Testis (tissue), 3 donors: ENCODE results near the gene THSD1. TPM values are rescaled to one million over a fixed set of nuclear protein-coding genes. Genes with fewer than 3 reads are reported as not detected.
"Not testable (repeated sequence)": the region's sequence is repeated elsewhere in the genome, so short reads cannot be mapped to it uniquely, and the experiment has no call there.

Experiments used
- DNase-seq: peaks from one replicate; pipeline ENCODE4 v3.0.0-alpha.2; 2019
- H3K27ac ChIP-seq, 2 donors: fragments of 200-600 bp; sonication (generic); one replicate each; pipeline ENCODE4 v1.5.1; 2019
- H3K27me3 ChIP-seq: fragments of 200-600 bp; sonication (generic); one replicate; pipeline ENCODE4 v1.5.1; 2019
- H3K36me3 ChIP-seq: fragments of 200-600 bp; sonication (generic); one replicate; pipeline ENCODE4 v1.5.1; 2017; ENCODE audit warnings: low read depth; ENCODE audit errors: missing control alignments
- H3K4me1 ChIP-seq: fragments of 200-600 bp; sonication (generic); one replicate; pipeline ENCODE4 v1.5.1; 2019
- H3K4me3 ChIP-seq, 2 donors: fragments of 200-600 bp; sonication (generic); one replicate each; pipeline ENCODE4 v1.5.1; 2017 to 2019
- H3K9me3 ChIP-seq: fragments of 200-600 bp; sonication (generic); one replicate; pipeline ENCODE4 v1.5.1; 2017
- CTCF ChIP-seq, 3 experiments: fragments of 450-650 bp in 2 of 3; fragments of 200-600 bp in 1 of 3; sonication (generic) in 1 of 3; IDR thresholded peaks; one replicate each; pipeline ENCODE4 v1.5.1; 2016 to 2019; ENCODE audit warnings: antibody characterized with exemption in 3 of 3, mild to moderate bottlenecking in 2 of 3, moderate library complexity in 1 of 3
- POLR2A ChIP-seq: fragments of 450-650 bp; IDR thresholded peaks from one replicate; pipeline ENCODE4 v1.6.1; 2017; ENCODE audit warnings: antibody characterized with exemption, mild to moderate bottlenecking, moderate library complexity
- WGBS, 2 donors: methylation state at CpG; one replicate each; pipeline ENCODE4 v1.1.5; 2018; 5-methylcytosine and 5-hydroxymethylcytosine counted together
- intact Hi-C: fragments of 100-400 bp; cut with DNase I; formaldehyde crosslinking; loops from one replicate; pipeline ENCODE4 v1.15.1; 2023; ENCODE audit warnings: low total_unique reads
- polyA plus RNA-seq: library from polyadenylated mRNA; stranded (reverse); fragments of 350-450 nt; fragmentation: Illumina TruSeq; extraction: RNeasy Lipid Tissue Mini Kit (QIAGEN cat#74804); gene quantifications from one replicate; pipeline ENCODE4 v1.2.3, GENCODE V29; 2014; ENCODE audit warnings: low read depth, low replicate concordance; ENCODE audit not compliant: insufficient read depth
- total RNA-seq, 2 donors: library from RNA; depleted of rRNA; stranded (reverse); fragments of >200 nt; gene quantifications; one replicate each; pipeline ENCODE4 v1.2.3, GENCODE V29; 2016

THSD1 gene
- total and polyA plus RNA-seq, 3 donors from 2014 or later = 4.4 to 4.9 (median 4.7) TPM

DNA sequence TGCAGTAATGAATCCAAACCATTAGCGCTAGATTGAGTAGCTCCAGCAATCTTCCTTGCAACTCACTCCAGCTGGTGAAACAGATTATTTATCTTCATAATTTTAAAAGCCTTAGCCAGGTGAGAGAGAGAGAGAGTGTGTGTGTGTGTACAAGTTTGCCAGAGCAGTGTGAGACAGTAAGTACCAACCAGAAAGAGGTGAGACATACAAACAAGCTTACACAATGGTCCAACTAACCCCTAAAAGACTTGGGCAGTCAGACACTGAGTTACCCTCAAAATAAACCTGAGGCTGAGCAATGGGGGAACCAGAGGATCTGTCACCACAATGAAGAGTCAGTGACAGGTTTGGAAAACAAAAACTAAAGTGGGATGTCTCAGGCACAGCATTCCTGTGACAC lies 8.1 kb upstream of the THSD1 start:
- WGBS, 2 donors = 97% methylated on average over 1 of the region's 1 CpG
- intact Hi-C loops = no loop called here
- H3K27ac ChIP-seq = no peak overlapping the region
- no peaks in the 10 kb centered on the region for H3K27me3 ChIP-seq
- no peak overlapping the region for H3K4me3 ChIP-seq
- H3K36me3 ChIP-seq = no peaks in the 10 kb centered on the region
- H3K9me3 ChIP-seq = no peaks in the 10 kb centered on the region
- TF ChIP-seq POLR2A = no peak
- no peak for TF ChIP-seq CTCF (IDR thresholded peaks at IDR 0.05)
- no peaks in the 10 kb centered on the region for H3K4me1 ChIP-seq
- no peak for DNase-seq

GRCh38 chr13:52412128-52412527 lies 6.2 kb upstream of the THSD1 start:
- DNase-seq = no peak
- WGBS, 2 donors = 95 to 98% methylated on average over 1 of the region's 1 CpG
- H3K27me3 ChIP-seq = no peaks in the 10 kb centered on the region

GRCh38 chr13:52411629-52412028 lies 5.7 kb upstream of the THSD1 start:
- DNase-seq = no peak
- Histone ChIP-seq H3K27ac (no peak overlapping the region), H3K27me3 (no peaks in the 10 kb centered on the region), H3K36me3 (no peaks in the 10 kb centered on the region), H3K4me1 (no peaks in the 10 kb centered on the region), H3K9me3 (no peaks in the 10 kb centered on the region), H3K4me3 (no peak overlapping the region)
- TF ChIP-seq CTCF (IDR thresholded peaks at IDR 0.05) = no peak
- TF ChIP-seq POLR2A = no peak
- intact Hi-C loops = no loop called here
- 92 to 99% methylated on average over 4 of the region's 4 CpGs for WGBS, 2 donors

More at GRCh38 chr13:52412128-52412527, 6.2 kb upstream of the THSD1 start:
- no peaks in the 10 kb centered on the region for H3K4me1 ChIP-seq
- intact Hi-C loops = no loop called here
- H3K36me3 ChIP-seq = no peaks in the 10 kb centered on the region
- no peak overlapping the region for H3K4me3 ChIP-seq
- TF ChIP-seq POLR2A (no peak), CTCF (IDR thresholded peaks at IDR 0.05) (no peak)
- no peaks in the 10 kb centered on the region for H3K9me3 ChIP-seq
- no peak overlapping the region for H3K27ac ChIP-seq

- H3K9me3 ChIP-seq, H3K27ac ChIP-seq, H3K27me3 ChIP-seq, H3K4me1 ChIP-seq, DNase-seq, intact Hi-C loops, H3K36me3 ChIP-seq: not testable (repeated sequence)
- peak overlapping the region; percentile 18 to 34 for H3K4me3 ChIP-seq
- WGBS, 2 donors = 55 to 83% methylated on average over 2 to 18 of the region's 33 CpGs
Observed at GRCh38 chr13:52408071-52408658, 2.2 kb upstream of the THSD1 start.

- H3K9me3 ChIP-seq, H3K36me3 ChIP-seq, intact Hi-C loops, H3K4me1 ChIP-seq, H3K27me3 ChIP-seq, H3K27ac ChIP-seq: not testable (repeated sequence)
- DNase-seq = peak; percentile 63
- WGBS, 2 donors = 56 to 73% methylated on average over 11 to 12 of the region's 12 CpGs
- H3K4me3 ChIP-seq = peak overlapping the region; percentile 18 to 34
Observed at GRCh38 chr13:52407436-52407835, 1.5 kb upstream of the THSD1 start.

DNA sequence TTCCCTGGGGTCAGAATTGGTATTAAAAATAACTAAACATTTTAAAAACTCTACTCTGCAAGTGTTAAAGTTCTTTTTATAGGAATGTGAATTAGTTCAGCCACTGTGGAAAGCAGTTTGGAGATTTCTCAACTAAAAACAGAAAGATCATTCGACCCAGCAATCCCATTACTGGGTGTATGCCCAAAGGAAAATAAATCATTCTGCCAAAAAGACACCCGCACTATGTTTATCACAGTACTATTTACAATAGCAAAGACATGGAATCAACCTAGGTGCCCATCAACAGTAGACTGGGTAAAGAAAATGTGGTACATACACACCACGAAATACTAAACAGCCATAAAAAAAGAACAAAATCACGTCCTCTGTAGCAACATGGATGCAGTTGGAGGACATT lies 657 bp upstream of the THSD1 start:
- Histone ChIP-seq H3K4me3 (peak overlapping the region in 1 of 2 donors; percentile 55), H3K27me3 (no peaks in the 10 kb centered on the region), H3K36me3 (no peaks in the 10 kb centered on the region), H3K4me1 (no peaks in the 10 kb centered on the region), H3K9me3 (no peaks in the 10 kb centered on the region), H3K27ac (no peak overlapping the region)
- 34 to 45% methylated on average over 4 of the region's 4 CpGs for WGBS, 2 donors
- intact Hi-C loops = no loop called here
- TF ChIP-seq CTCF (IDR thresholded peaks at IDR 0.05) = no peak
- no peak for TF ChIP-seq POLR2A
- no peak for DNase-seq
